ENCODE results near the gene EFHD2. TPM values are rescaled to one million over a fixed set of nuclear protein-coding genes. Genes with fewer than 3 reads are reported as not detected.
"Not testable (repeated sequence)": the region's sequence is repeated elsewhere in the genome, so short reads cannot be mapped to it uniquely, and the experiment has no call there.

EFHD2 gene
- polyA plus RNA-seq, 1 experiment: 24.0 TPM

DNA sequence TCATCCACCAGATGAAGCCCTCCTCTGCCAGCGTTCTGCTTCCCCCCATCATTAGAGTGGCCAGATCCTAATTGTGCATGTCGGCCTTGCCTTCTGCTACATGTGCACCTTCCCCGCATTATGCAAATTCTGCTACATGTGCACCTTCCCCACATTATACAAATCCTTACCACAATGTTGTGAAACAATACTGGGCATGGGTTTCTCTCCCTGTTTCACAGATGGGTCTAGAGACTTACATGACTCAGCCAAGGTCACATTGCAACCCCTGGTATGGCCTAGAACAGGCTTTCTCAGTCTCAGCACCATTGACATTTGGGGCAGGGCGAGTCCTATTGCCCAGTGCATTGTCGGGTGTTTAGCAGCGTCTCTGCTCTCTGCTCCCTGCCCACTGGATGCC, 45.8 kb downstream of the EFHD2 start:
- Histone ChIP-seq H3K27me3 (ENCODE audit: control insufficient read depth, insufficient read depth, low read length) (no peaks in the 10 kb centered on the region; the same call in 1 of the 2 replicates), H3K4me3 (ENCODE audit: low read depth, low read length) (no peak overlapping the region), H3K36me3 (ENCODE audit: control insufficient read depth, insufficient read depth, low read length) (no peaks in the 10 kb centered on the region)
- POLR2A ChIA-PET: no interaction called here
- TF ChIP-seq CTCF (IDR thresholded peaks at IDR 0.05; ENCODE audit: insufficient read depth, low read depth, low read length): no peak
- CTCF ChIA-PET: no interaction called here
- no peak for DNase-seq (ENCODE audit: low read depth)

DNA sequence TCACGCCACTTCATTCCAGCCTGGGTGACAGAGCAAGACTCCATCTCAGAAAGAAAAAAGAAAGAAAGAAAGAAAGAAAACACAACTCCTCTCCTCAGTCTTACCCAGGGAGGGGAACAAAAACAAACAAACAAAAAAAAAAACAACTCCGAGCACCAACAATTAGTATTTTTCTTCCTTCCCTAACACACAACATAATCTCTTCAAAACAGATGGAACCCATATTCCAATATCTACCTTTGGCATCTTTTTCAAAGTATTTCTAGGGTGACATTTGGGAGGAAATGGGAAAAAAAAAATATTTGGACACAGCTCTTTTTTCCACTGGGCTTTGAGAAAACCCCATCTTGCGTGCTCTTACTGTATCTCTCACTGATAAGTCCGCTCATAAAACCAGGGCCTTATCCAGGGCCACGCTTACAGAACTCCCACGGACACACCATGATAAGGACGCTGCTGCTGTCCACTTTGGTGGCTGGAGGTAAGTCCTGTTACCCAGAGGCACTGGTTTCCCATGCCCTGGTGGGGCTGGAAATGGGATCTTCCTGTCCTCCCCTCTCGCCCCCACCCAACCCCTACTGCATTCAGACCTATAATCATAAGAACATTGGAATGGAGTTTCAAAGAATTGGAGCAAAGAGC, 46.7 kb downstream of the EFHD2 start, which contains the start of gene CELA2A:
CELA2A (plus strand) TSS at position 420 of the 642 bp plus-strand sequence; CDS start at position 442, 22 bp downstream.
- ChIA-PET CTCF (no interaction called here), POLR2A (no interaction called here)
- Histone ChIP-seq H3K36me3 (ENCODE audit: control insufficient read depth, insufficient read depth, low read length) (no peaks in the 10 kb centered on the region), H3K4me3 (ENCODE audit: low read depth, low read length) (no peak within 1 kb of the TSS), H3K27me3 (ENCODE audit: control insufficient read depth, insufficient read depth, low read length) (no peaks in the 10 kb centered on the region; the same call in 1 of the 2 replicates)
- DNase-seq (ENCODE audit: low read depth): no peak
- TF ChIP-seq CTCF (IDR thresholded peaks at IDR 0.05; ENCODE audit: insufficient read depth, low read depth, low read length): no peak

DNA sequence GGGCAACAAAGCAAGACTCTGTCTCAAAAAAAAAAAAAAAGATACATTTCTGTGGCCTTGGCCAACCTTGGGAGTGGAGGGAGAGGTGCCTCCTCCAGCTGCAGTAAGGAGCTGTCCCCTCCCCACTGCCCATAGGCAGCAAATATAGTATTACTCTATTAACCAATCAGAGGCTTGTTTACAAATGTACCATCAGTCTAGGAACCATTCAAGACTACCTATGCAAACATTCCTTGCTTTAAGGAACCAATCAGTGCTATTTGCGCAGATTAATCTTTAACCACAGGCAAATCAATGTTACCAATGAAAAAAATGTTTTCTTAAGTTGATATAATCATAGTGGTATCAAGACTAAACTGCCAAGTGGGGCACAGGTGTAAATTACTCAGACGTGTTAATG, 47.9 kb downstream of the EFHD2 start:
- H3K4me3 ChIP-seq (ENCODE audit: low read depth, low read length): no peak overlapping the region
- ChIA-PET CTCF (no interaction called here), POLR2A (no interaction called here)
- DNase-seq (ENCODE audit: low read depth): no peak
- H3K27me3 ChIP-seq (ENCODE audit: control insufficient read depth, insufficient read depth, low read length): no peaks in the 10 kb centered on the region; the same call in 1 of the 2 replicates
- no peaks in the 10 kb centered on the region for H3K36me3 ChIP-seq (ENCODE audit: control insufficient read depth, insufficient read depth, low read length)
- TF ChIP-seq CTCF (IDR thresholded peaks at IDR 0.05; ENCODE audit: insufficient read depth, low read depth, low read length): no peak

- H3K36me3 ChIP-seq (ENCODE audit: control insufficient read depth, insufficient read depth, low read length); DNase-seq (ENCODE audit: low read depth); H3K27me3 ChIP-seq (ENCODE audit: control insufficient read depth, insufficient read depth, low read length); CTCF ChIA-PET; H3K4me3 ChIP-seq (ENCODE audit: low read depth, low read length); POLR2A ChIA-PET: not testable (repeated sequence)
These were observed 48.7 kb downstream of the EFHD2 start for GRCh38 chr1:15458388-15458787.

DNA sequence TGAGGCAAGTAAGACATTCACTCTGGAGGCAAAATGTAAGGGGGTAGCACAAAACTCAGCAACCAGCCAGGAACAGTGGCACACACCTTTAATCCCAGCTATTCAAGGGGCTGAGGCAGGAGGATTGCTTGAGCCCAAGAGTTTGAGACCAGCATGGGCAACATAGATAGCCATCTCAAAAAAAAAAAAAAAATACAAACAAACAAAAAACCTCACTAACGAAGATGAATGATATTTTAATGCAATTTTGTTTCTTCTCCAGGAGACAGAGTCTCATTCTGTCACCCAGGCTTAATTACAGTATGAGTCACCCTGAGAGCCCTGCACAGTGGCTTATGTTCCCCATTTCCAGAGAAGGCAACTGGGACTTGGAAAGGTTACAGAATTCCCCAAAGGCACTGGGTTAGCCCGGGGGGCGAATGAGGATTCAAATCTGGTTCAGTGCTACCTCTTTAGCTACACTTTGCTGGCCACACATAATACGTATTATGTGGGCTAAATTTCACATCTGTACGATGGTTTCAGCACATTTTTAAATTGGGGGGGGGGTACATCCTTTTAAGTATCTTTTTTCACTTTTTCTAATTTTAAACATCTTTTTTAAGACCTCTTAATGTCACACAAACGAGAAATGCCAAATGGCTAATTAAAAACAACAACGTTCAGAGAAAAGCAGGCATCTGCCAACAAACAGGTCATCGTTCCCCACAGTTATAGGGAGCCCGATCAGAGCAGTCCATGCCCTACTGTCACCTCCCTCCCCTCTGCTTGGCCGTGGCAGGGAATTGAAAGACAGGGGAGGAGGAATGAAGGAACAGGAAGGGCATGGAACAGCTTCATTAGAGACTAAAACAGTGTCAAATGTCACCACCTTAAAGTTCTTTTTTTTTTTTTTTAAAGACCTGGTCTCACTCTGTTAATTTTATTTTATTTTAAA, 50.4 kb downstream of the EFHD2 start:
- Histone ChIP-seq H3K4me3 (ENCODE audit: low read depth, low read length) (no peak overlapping the region), H3K36me3 (ENCODE audit: control insufficient read depth, insufficient read depth, low read length) (no peaks in the 10 kb centered on the region), H3K27me3 (ENCODE audit: control insufficient read depth, insufficient read depth, low read length) (no peaks in the 10 kb centered on the region; the same call in 1 of the 2 replicates)
- DNase-seq (ENCODE audit: low read depth): no peak
- ChIA-PET CTCF (no interaction called here), POLR2A (interaction anchor here (0.6 kb wide), 1 partner anchor 123 kb away, joined by 8 read pairs; no protein-coding TSS in a partner anchor)
- no peak for TF ChIP-seq CTCF (IDR thresholded peaks at IDR 0.05; ENCODE audit: insufficient read depth, low read depth, low read length)

Measured in BJ (cell line).